Gastroesophageal sphincter (tissue), 3 donors: ENCODE data around the gene NR6A1.

Experiments
- CTCF ChIP-seq, 4 experiments: fragments of 200-600 bp in 2 of 4; fragments of 450-650 bp in 2 of 4; sonication (generic) in 1 of 4; IDR thresholded peaks; one replicate each; pipeline ENCODE4 v1.5.1; 2017 to 2019; ENCODE audit warnings: antibody characterized with exemption in 4 of 4, mild to moderate bottlenecking in 2 of 4, moderate library complexity in 2 of 4
- EP300 ChIP-seq: sonication (generic); formaldehyde crosslinking; IDR thresholded peaks from one replicate; pipeline ENCODE4 v1.6.1; 2017; ENCODE audit warnings: antibody characterized with exemption, mild to moderate bottlenecking
- POLR2A ChIP-seq, 2 donors: fragments of 450-650 bp; IDR thresholded peaks; one replicate each; pipeline ENCODE4 v1.6.1; 2017; ENCODE audit warnings: antibody characterized with exemption in 2 of 2, mild to moderate bottlenecking in 2 of 2, moderate library complexity in 1 of 2
- POLR2AphosphoS5 ChIP-seq: sonication (generic); formaldehyde crosslinking; IDR thresholded peaks from one replicate; pipeline ENCODE4 v1.6.1; 2017; ENCODE audit warnings: antibody characterized with exemption

GRCh38 chr9:124768334-124768733, 2.8 kb downstream of the NR6A1 start:
- TF ChIP-seq CTCF (IDR thresholded peaks at IDR 0.05) (no peak), POLR2A (IDR thresholded peaks at IDR 0.05) (no peak), POLR2AphosphoS5 (no peak), EP300 (no peak)
